Brain pericyte (primary cell): Measurements from ENCODE around the gene RAC3.

Source experiments
- DNase-seq: peaks from one replicate; pipeline ENCODE4 v3.0.0-alpha.2; 2012; ENCODE audit warnings: low read depth, low spot score

The RAC3 gene

DNA sequence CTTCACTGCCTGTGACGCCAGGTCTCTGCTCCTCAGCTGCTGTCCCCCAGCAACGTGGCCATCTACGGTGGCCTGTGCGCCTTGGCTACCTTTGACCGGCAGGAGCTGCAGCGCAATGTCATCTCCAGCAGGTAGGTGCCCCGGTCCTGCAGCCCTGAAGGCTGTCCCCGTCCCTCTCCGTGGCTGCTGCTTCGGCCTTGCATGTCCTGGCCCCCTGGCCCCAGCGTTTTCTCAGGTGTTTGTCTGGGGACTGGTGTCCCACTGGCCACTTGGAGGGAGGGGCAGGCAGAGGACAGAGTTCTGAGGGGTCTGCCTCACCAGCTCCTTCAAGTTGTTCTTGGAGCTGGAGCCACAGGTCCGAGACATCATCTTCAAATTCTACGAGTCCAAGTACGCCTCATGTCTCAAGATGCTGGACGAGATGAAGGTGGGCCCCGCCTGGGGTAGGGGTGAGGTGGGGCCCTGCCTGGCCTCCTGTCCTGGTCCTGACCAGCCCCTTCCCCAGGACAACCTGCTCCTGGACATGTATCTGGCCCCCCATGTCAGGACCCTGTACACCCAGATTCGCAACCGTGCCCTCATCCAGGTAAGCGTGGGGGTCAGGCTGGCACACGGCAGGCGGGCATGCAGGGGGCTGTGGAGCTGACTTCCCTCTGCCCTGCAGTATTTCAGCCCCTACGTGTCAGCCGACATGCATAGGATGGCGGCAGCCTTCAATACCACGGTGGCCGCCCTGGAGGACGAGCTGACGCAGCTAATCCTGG, 24.7 kb downstream of the RAC3 start:
- DNase-seq, result no peak

DNA sequence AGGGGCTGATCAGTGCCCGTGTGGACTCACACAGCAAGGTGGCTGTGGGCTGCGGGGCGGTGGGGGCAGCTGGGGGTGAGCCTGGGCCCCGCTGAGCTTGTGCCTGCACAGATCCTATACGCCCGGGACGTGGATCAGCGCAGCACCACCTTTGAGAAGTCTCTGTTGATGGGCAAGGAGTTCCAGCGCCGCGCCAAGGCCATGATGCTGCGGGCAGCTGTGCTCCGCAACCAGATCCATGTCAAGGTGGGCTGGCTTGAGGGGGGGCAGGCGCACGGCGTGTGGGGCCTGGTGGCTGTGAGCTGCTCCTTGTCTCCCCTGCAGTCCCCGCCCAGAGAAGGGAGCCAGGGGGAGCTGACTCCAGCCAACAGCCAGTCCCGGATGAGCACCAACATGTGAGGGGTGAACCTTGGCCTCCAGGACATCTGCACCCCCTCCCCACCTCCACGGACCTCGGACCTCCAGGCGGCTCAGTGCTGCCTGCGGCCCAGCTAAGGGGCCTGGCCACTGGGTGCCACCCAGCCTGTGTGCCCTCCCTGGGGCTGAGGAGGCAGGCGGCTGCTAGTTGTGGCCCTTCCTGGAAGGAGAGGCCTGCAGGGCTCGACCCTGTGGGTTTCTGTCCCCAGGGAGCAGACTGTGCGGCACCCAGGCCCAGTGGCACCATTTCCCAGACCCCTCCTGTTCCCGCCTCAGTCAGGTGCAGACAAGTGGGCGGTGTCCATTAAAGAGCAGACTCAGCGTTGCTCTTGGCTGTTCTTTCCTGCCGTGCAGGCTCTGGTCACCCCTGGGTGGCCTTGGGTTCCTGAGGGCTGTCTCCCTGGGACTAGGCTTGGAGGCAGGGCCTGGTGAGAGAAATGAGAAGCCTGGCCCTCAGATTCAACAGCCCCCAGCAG, 25.5 kb downstream of the RAC3 start:
- DNase-seq, result no peak

DNA sequence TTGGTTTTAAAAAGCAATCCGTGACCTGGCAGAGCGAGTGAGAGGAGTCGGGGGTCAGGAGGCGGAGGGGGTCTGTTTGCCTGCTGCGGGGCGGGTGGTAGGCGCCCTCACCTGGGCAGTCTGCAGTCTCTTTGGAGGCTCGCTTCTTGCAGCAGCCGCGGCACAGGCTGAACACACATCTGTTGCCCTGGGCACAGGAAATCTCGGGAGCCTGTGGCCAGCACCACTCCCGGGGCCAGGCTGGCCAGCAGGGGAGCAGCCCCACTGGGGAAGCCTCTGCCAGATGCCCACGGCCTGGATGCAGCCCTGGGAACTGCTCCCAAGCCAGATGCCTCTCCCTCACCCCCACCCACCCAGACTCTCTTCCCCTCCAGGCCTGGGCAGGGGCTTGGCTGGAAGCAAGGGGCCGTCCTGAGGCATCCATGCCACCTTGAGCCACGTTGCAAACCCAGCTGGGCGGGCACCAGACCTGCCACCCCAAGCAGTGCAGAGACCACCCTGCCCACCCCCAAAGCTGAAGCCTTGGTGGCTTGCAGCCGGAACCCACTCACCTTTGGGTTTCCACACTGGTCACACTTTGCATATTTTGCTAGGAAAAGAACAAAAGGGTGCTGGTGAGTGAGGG, 26.9 kb downstream of the RAC3 start:
- DNase-seq, result no peak

DNA sequence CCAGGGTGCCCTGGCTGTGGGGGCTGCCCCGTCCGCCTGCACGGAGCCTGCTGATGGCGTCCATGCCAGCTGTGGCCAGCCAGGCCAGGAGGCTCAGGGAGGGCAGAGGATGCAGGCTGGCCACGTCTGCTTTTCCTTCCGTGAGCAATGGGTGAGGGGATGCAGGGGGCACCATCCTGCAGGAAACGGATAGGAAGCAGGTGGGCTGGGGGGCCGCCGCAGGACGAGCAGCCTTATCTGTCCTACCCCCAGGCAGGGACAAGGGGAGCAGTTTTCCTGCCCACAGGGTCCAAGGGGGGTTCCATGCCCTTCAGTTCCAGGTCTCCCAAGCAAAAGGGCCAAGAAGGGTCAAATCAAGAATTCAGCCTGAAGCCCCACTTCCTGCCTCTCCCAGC, 27.4 kb downstream of the RAC3 start:
- no peak for DNase-seq

DNA sequence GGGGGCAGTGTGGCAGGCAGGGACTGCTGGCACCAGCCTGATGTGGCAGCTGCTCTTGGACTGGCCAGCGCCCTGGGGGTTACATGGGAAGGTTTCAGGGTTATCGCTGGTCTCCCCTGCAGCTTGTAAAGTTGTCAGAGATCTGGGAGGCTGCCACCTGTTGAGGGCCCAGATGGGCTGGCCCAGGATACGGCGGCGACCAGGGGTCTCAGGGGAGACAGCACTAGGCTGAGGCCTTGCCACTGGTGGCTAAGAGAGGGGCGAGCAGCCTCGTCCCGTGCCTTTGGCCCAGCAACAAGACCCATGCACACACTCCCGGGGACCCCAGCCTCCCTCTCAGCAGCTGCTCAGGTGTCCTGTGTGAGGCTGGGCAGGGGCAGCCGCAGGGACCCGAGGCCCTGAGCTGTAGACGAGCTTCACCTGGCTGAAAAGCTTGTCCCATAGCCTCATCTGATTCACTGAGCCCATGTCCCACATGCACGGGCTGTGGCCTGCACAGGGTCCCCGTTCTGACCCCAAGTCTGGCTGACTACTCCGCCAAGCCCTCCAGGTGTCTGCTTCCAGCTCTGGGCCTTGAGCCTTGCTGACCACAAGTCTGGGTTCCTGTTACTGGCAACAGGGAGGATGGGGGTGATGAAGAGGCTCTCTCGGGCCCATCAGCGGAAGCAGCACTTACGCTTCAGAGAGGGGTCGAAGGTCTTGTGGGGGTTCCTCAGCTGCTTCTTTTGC, 28.0 kb downstream of the RAC3 start:
- DNase-seq, result no peak

DNA sequence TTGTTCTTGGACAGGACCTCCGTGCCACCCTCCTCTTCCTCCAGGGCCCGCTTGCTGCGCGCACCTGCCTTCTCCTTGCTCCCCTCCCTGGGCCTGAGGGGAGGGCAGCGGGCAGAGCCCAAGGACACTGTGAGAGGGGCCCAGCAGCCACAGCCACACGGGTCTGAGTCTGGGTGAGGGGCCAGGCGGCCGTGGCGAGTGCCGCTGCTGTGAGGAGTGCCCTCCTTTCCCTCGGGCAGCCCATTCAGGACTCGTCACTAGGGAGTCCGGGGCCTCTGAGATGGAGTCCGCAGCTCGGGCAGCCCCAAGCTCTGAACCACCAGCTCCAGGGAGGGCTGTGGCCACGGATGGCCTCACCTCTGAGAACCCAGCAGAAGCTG, 28.5 kb downstream of the RAC3 start:
- no peak for DNase-seq

DNA sequence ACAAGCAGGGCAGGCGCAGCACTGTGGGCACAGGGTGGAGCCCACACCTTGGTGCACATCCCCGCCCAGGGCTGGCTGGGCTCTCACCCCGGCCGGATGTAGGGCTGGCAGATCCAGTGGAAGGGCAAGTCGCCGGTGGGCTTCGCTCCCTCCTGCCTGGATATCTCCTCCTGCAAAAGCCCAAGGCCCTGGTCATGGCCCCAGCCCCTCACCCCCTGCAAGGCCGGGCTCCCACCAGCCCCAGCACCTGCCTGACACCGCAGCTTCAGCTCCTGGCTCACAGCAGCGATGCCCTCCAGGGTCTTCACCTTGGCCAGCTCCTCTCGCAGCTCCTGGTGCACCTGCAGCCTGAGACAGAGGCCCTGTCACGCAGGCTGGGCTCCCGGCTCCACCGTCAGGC, 29.1 kb downstream of the RAC3 start:
- no peak for DNase-seq

DNA sequence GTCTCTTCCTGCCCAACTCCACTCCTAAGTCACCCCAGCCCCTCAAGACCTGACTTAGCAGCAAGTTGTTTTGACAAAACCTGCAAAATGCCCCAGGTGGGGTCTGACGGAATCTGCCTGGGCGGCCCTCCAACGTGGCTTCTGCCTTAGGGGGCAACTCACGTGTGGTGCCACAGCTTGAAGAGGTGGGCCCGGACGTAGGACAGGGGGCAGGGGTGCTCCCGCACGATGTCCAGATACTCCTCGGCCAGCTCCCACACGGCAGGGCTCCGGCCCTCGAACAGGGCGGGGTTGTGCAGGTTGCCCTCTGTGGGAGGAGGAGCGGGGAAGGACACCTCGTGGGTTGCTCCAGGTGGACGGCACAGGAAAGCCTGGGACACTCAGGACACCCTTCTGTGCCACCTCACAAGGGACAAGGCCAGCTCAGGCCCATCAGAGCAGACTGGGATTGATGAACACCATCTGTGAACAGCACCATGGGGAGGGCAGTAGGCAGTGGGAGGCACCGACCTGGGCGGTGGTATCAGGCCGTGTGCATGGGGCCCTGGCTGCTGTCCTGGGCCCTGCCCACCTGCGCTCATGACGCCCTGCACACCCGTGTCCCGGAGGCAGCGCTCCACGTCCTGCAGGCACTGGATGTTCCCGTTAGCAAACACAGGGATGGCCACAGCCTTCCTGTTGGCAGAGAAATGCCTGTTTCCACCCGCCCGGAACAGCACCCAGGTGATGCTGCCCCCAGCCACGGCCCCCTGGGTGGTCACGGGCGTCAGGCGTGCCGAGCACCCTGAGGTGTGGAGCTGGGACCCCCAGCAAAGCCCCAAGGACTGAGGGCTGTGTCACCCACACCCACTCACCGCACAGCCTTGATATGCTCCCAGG, 29.8 kb downstream of the RAC3 start:
- no peak for DNase-seq

DNA sequence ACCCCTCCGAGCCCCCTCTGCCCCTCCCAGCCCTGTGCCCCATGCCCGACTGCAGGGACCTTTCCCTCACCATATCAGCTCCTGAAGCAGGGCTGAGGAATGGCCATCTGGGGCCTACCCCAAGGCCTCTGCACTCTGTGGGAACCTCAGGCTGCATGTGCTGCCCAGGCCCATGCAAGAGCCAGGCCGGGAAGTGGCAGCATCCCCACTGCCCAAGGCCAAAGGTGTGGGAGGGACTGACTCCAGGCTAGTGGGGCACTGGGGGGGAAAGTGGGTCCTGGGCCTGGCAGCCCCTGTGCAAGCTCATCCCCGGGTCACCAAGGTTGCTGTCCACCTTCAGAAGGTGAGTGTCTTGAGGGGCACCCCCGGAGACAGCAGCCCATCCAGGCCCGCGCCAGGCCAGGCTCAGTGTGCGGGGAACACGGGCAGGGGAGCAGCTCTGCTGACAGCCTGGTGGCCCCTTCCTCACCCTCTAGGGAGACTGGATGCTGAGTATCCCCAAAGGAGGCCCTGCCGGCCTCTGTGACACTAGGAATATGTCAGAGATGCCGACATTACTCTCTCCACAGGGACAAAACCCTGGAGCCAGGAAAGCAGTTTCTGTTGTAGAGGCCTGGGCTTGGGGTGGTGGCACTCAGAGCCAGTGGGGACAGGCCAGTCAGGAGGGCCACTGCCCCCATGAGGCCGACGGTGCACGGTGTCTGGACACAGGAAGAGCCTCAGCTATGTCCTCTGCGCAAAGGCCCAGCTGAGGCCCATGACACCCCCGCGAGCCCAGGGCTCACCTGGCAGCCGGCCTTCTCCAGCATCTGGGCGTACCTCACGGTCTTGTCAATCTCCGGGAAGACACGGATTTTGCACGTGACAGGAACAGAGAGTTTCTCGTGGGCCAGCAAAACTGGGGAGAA, 30.9 kb downstream of the RAC3 start:
- DNase-seq, result no peak

DNA sequence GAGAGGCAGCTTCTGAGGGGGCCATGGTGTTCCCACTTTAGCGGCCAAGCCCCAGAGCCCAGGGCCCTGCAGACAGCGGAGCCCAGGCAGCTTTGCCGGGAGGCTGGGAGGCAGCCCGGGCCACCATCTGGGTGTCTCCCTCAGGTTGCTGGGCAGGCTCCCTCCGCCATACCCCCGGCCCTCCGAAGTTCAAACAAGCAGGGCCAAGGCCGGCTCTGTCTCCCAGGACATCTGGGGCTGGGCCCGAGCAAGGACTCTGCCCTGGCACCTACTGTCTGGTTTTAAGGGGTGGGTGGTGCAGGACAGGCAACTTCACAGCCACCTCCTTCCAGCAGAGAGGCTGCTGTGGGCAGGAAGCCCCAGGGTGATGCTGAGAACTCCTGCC, 31.5 kb downstream of the RAC3 start:
- no peak for DNase-seq

DNA sequence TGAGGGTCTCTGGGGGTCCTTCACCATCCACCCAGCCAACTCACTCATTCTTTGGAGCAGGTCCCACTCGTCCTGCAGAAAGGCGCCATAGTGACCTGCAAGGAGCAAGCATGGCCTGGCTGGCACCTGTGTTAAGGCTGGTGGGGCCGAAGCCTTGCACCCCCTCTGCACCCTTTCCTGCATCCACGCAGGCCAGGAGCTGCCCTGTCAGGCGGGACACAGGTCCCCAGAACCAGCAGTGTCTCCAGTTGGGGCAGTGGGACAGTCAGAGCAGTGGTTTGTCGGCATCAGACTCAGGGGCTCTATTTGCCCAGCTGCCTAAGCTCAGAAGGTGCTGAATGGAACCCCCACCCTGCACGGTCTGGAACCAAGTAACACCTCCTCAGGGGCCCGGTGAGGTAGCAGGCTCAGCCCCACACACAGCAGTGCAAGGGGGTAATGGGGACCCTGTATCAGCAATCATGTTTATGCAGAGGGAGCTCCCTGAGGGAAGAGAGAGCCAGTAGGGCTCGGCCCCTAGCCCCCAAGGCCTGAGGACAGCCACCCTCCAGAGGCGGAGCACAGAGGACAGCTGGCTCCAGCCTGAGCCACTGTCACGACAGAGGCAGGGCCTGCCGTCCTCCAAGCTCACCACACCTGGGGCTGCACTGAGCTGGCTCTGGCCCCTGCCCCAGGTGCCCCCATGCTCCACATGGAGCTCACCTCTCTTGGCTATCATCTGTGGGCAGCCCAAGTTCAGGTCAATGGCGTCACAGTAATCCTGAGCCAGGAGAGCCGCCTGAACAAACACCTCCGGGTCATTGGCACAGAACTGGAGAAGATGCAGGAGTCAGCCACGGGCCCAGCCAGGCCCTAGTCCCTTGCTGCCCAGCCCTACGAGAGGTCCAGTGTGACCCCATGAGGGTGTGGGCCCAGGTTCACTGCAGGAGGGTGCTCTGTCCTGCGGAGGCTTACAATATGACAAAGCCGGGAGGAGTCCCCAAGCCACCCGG, 32.2 kb downstream of the RAC3 start:
- DNase-seq, result no peak

DNA sequence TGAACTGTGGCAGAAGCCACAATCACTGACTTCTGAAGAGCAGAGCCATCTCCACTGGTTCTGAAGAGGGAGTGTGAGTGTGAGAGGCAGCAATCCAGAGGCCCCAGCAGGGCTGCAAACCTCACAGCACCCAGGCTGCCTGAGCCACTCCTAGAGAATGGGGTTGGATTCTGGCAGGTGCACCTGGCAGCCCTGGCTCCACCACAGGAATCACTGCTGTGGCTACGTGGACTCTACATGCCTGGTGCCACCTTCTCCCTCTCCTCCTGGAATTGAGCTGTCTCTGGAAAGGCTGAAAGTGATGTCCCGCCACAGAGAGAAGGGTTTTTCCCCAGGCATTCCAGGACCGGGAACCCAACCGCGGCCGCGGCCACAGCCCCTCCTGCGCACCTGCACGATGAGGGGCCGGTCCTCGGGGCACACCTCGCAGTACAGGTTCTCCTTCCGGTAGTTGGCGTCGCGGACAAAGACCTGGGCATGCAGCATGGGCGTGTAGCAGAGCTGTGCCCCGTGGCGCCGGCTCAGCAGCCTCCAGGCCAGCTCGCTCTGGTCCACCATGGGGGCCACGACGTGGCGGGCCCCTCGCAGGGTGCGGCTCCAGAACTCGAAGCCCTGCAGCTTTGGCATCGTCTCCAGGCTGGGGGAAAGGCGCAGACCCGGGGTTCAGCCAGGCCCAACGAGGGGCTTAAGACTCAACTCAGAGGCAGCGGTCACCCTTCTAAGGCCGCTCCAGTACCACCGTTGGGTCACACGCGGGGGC, 33.1 kb downstream of the RAC3 start:
- DNase-seq, result no peak

DNA sequence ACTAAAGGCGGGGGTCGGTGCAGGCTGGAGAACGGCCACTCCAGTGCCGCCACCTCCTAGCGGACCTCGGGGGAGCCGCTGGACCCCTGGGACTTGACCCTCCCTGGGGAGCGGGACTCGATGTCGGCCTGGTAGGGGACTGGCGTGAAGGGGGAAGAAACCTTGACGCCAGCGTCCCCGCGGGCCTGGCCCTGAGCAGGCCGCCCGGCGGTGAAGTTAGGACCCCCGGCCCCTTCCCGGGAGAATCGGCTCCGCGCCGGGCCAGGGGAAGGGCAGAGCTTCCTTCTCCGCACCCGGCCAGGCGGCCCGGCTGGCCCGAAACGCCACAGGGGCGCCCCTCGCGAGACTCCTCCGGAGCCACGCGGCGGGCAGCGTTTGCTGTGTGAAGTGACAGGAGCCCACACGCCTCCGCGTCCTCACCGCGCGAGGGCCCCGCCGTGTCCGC, 33.7 kb downstream of the RAC3 start:
- no peak for DNase-seq

DNA sequence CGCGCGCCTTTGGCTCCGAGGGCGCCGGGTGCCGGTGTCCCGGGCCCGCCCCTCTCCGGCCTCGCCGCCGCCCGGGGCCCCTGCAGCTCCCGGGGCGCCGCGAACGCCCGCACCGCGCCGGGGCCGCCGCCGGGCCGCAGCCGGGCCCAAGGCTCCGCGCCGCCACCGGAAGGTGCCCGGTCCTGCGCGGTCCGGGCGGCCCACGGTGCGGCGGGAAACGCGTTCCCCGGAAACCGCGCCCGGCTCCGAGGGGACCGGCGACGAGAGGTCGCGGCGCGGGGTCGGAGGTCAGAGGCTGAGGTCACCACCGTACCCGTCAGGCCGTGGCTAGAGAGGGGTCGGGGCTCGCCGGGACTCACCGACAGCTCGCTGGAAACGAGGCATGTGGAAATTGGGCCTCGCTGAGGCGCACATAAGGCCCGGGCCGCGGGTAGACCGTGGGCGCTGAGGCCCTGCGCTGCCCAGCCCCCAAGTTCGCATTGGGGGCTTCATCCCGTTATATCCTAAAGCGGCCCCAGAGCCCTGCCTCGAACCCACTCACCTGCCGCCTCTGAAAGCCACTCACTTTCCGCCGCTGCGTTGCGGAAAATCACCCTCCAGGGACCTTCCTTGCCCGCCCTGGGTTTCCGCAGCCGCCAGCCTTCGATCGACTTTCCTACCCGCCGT, 34.3 kb downstream of the RAC3 start, which contains the start of gene DUS1L:
DUS1L (minus strand) TSS at position 167 of the 666 bp plus-strand sequence. CDS start 745 bp downstream, outside the sequence.
- peak; percentile 42 for DNase-seq

DNA sequence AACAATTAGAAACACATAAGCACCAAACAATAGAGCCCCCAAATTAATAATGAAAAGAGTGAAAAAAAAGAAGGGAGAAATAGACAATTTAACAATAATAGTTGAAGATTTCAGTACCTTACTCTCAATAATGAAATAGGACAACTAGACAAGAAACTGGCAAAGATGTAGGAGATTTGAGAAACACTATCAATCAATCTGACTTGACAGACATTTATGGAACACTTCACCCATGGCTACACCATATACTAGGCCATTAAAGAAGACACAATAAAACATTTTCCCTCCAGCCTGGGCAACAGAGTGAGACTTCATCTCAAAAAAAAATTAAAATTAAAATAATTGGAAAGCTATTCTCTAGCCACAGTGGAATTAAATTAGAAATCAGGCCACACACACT, 39.1 kb downstream of the RAC3 start:
- no peak for DNase-seq

DNA sequence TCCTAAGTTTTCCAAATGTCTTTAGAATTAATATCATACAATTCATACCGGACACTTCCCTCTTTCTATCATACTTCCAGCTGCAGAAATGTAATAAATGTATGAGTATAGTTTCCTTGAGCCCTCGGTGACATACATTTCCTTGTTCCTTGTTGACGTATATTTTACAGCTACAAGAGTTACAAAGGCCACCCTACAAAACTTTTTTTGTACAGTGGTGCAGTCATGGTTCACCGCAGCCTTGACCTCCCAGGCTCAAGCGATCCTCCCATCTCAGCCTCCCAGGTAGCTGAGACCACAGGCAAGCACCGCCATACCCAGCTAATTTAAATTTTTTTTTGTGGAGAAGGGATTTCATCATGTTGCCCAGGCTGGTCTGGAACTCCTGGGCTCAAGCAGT, 41.3 kb downstream of the RAC3 start:
- no peak for DNase-seq

DNA sequence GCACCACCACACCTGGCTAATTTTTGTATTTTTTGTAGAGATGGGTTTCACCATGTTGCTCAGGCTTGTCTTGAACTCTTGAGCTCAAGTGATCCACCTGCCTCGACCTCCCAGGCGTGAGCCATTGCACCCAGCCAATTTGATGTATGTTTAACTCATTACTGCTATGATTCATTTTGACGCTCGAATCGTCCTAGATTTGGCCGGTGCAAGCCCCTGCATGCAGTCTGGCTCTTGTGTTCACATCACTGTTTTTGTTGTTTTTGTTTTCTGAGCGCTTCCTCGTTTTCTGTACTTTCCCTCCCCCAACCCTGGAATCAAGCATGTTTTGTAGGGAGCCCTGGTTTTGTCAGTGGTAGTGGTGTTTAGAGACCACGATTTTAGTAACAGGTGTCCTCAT, 42.0 kb downstream of the RAC3 start:
- no peak for DNase-seq
